AG20443 (cell line): ENCODE results near the gene TRIM40.
"Not testable (repeated sequence)": the region's sequence is repeated elsewhere in the genome, so short reads cannot be mapped to it uniquely, and the experiment has no call there.

Experiments
- DNase-seq: peaks from one replicate; pipeline ENCODE4 v3.0.0; 2012; ENCODE audit warnings: low spot score, mixed read lengths

TRIM40 gene

DNA sequence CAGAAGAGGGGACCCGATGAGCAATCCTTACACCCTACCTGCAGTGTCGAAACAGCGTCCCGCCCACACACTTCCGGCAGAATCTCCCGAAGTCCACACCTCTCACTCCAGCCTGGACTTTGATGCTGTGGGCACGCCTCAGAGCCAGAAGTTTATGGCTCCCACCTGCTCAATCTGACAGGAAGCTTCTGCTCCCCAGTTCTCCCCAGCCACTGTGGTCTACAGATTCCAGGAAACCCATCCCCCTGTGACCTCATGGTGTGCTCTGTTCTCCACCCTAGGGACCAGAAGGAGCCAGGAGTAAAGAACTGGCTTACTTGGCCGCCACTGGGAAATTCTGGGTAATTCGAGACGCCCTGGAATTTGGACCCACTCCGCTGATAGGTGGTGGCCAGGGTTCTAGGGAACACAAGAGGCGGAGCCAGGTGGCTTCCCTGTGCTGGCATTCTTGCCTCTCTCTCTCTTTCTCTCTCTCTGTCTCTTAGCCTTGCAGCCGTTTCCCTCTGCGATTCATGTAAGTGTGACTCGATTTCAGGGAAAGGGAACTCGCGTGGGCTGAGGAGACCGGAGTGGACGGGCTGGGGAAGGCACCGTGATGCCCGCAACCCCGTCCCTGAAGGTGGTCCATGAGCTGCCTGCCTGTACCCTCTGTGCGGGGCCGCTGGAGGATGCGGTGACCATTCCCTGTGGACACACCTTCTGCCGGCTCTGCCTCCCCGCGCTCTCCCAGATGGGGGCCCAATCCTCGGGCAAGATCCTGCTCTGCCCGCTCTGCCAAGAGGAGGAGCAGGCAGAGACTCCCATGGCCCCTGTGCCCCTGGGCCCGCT, 27.4 kb downstream of the TRIM40 start, which contains the start of gene TRIM15:
TRIM15 (plus strand) TSS at position 457 of the 828 bp plus-strand sequence; CDS start at position 596, 139 bp downstream.
- DNase-seq = no peak

DNA sequence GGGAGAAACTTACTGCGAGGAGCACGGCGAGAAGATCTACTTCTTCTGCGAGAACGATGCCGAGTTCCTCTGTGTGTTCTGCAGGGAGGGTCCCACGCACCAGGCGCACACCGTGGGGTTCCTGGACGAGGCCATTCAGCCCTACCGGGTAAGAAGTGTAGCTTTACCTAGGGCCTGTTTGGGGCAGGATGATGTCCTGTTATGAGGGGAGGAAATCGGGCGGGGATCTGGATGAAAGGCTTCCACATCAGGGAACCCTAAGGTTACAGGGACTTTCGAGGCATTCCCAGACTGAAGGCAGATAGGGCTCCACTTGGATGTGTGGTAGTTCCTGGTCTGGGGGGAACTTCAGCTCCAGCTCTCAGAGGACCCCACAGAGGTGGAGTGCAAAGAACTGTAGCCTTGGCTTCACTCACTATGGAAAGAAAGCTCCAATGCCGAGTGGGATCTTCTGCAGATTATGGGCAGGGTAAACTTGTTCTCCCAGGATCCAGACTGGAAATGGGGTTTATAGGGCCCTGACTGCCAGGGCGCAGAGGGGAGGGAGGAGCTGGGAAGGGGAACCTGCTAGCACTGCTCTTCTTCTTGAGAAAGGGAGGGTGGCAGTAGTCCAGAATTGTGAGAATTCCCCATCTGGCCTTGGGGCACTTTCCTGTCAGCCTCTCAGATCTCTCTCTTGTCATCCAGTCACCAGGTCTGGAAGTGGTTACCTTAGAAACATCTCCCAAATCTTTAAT, 28.1 kb downstream of the TRIM40 start:
- DNase-seq = no peak

DNA sequence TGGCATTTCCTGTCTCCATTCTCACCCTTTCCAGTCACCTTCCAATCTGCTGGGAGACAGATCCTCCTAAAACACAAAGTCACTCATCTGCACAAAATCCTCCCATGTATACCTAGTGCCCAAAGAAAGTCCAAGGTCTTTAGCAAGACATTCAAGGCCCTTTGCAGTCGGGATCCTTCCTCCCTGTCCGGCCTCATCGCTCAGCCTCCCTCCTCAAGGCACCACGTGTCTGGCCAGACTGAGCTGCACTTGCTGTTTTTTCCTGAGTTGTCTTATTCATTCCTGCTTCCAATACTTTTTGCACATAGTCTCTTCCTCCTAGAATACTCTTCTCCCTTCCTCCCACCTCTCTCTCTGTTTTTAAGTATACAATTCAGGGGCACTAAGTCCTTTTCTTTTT, 28.8 kb downstream of the TRIM40 start:
- no peak for DNase-seq

DNA sequence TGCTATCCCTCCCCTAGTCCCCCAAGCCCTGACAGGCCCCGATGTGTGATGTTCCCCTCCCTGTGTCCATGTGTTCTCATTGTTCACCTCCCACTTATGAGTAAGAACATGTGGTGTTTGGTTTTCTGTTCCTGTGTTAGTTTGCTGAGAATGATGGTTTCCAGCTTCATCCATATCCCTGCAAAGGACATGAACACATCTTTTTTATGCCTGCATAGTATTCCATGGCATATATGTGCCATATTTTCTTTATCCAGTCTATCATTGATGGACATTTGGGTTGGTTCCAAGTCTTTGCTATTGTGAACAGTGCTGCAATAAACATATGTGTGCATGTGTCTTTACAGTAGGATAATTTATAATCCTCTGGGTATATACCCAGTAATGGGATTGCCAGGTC, 29.3 kb downstream of the TRIM40 start:
- DNase-seq = not testable (repeated sequence)

DNA sequence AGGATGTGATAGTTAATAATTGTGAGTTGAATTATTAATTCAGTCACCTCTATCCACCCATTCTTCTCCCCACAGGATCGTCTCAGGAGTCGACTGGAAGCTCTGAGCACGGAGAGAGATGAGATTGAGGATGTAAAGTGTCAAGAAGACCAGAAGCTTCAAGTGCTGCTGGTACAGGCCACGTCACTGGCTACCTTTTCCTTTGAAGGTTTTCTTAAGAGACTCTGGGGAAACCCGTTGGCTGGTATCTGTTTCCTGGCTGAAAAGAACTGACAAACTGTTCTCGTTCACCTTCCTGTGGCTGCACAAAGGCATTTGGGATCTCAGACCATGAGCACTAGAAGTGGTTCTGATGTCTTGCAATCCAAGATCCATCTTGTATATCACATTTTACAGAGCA, 31.2 kb downstream of the TRIM40 start:
- no peak for DNase-seq

DNA sequence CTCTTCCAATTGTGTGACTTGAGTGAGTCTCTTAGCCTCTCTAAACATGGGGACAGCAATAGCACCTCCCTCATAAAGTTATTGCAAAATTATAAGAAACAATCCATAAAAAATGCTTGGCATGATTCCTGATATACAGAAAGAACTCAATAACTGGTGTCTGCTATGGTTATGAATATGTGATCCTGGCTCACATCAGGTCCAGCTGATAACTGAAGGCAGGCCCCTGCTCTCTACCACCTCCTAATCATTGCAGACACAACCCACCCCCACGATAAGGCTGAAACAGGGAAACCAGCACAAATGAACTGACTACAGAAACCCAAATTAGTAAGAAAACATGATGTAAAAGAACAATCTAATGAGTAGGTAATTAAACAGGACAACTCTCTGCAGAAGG, 32.8 kb downstream of the TRIM40 start:
- no peak for DNase-seq

DNA sequence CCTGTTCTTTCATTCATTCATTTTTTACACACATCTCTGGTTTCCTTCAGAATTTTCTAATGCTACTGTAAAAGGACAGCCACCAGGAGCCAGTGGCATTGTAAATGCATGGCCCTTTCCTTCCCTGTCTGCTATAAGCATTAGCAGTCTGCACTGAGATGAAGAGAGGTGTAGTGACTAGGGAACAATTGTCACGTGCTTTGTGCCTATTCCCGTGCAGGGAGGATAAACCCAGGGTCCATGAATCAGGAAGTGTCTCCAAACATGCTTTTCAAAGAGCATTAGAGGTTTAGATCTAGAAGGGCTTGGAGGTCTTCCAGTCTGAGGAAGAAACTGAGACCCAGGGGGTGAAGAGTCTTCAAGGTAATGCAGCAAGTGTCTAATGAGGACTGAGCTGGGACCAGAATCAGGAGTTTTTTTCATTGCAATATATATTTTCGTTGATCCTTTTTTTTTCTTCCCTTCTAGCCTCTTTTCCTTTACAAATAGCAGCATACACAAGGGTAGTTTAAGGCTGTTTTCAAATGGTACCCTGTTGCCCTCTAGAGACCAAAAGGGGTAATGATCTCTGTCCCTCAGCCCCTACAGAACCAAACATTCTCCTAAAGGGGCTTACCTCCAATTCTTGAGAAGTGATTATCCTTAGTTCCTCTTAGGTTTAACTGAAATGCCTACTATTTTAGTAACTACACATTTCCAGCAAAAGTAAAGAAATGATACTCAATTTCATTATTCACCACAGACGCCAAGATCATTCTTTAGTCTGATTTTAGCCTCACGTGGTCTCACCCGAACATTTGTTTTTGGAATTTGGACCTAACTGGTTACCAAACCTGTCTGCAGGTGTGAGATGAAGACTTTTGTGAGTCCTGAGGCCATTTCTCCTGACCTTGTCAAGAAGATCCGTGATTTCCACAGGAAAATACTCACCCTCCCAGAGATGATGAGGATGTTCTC, 34.0 kb downstream of the TRIM40 start:
- DNase-seq = peak; percentile 64

- DNase-seq = peak; percentile 35
These were observed 35.9 kb downstream of the TRIM40 start for GRCh38 chr6:30171677-30172471.

DNA sequence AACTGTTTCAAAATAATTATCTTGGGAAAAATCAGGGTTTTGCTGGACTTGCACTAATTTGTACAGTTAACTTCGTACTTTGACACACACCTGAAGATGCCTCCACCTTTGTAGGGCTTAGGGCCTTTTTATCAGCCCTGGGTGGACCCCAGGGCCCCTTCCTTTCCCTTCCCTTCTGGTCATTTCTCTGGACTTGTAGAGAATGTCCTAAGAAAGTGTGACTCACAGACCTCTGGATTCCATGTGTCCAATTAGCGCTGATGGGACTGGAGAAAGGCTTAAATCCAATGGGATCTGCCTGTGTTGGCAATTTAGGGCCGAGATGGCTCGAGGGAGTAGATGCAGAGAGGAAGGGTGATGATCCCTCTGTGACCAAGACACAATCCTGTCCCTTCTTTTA, 36.7 kb downstream of the TRIM40 start:
- no peak for DNase-seq

GRCh38 chr6:30175765-30176164, 39.8 kb downstream of the TRIM40 start:
- no peak for DNase-seq

DNA sequence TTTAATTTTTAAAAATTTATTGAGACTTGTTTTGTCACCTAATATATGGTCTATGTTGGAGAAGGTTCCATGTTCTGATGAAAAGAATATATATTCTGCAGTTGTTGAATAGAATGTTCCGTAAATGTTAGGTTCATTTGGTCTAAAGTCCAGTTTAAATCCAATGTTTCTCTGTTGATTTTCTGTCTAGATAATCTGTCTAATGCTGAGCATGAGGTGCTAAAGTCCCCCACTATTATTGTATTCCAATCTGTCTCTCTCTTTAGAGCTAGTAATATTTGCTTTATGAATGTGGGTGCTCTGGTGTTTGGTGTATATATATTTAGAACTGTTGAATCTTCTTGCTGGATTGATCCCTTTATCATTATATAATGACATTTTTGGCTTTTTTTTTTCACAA, 42.9 kb downstream of the TRIM40 start:
- DNase-seq = no peak

- DNase-seq = no peak
These were observed 44.2 kb downstream of the TRIM40 start for GRCh38 chr6:30180145-30180544.

- DNase-seq = no peak
These were observed 48.6 kb downstream of the TRIM40 start for GRCh38 chr6:30184417-30185031.

DNA sequence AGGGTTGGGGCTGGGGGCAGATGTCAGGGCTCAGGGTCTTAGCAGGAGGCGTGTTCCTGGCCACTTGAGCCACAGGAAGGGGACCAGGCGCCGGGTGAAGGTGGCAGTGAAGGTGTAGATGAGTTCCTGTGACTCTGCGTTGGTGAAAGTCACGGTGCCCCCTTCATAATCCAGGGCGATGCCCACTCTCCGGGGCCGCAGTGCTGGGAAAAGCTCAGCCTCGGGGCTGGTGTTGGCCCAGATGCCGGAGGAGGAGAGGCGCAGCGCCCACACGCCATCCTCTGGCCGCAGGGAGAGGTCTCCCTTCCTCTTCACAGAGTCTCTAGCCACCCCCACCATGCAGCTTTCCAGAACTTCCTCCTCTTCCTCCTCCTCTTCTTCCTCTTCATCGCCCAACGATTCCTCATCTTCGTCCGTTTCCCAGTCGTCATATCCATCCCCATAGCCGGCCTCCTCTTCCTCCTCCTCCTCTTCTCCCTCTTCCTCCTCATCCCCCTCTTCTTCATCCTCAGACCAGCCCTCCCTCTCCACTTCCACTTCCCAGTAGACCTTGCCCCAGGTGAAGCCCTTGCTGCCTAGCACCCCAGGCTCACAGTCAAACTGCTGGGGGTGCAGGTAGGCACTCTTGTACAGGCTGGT, 50.0 kb downstream of the TRIM40 start:
- no peak for DNase-seq

DNA sequence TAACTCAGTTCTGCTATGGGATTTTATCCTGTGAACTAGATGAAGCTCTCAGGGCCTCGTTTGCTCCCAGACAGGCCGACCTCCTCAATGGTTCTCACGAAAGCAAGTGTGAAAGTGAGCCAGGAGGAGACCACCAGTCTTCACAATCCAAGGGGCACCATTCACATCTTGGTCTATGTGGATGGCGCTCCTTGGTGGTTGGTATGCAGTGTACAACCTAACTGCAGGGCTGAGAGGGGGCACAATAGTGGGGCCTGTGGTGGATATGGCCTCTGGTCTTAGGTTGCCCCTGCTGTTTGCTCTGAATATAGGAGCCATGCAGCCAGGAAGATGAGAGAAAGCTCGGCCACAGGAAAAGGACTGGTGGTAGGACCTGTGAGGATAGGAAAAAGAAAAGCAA, 52.6 kb downstream of the TRIM40 start:
- no peak for DNase-seq

DNA sequence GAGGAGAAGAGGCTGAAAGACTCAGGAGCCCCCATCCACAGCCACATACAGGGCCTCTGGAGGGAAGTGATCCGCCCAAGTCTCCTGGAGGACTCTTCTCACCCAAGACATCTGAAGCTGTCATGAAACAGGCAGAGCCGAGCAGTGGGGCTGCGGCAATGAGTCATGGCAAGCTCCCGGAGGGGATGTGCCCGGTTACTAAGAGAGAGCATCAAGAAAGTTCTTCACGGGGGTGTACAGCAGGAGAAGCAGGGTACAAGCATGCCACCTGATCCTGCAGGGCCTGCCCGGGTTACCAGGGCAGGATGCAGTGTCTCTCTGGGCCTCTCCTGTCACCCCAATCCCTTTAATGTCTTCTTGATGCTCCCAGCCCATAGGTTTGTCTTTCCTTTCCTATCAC, 56.1 kb downstream of the TRIM40 start:
- DNase-seq = no peak

GRCh38 chr6:30194797-30195690, 59.1 kb downstream of the TRIM40 start:
- no peak for DNase-seq

GRCh38 chr6:30195951-30196350, 60.0 kb downstream of the TRIM40 start:
- DNase-seq = no peak

DNA sequence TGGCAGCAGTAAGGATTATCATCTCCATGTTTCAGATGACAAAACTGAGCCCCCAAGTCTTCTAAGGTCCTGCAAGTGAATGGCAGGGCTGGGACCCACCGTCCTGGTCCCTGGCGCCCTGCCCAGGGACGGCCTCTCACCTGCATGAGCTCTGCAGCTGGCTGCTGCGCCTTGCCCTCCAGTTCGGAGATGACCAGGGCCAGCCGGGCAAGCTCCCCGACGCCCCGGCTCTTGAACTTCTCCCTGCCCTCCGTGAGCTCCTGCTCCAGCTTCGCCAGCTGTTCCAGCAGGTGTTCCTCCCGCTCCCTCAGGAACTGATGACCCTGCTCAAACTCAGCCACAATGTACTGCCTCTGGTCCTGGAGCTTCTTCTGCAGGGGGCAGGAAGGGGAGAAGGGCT, 60.4 kb downstream of the TRIM40 start:
- no peak for DNase-seq
